B cell (primary cell): ENCODE data around the gene EIF2A. TPM values are rescaled to one million over a fixed set of nuclear protein-coding genes. Genes with fewer than 3 reads are reported as not detected.

ENCODE experiments used
- ATAC-seq: fragments of 200-7000 bp; cut with Tn5 transposase; one replicate; pipeline ENCODE4 v1.10.0; 2021; ENCODE audit warnings: low read depth, mild to moderate bottlenecking, moderate number of reproducible peaks, moderate library complexity
- CTCF ChIA-PET: fragments of 350-600 bp; sonication (Branson Sonifier 250); formaldehyde crosslinking; loops from one replicate; lab custom pipeline; 2021; ENCODE audit warnings: antibody characterized with exemption, inconsistent platforms; lab: Charles Lee
- POLR2A ChIA-PET: fragments of 350-600 bp; sonication (Branson Sonifier 250); formaldehyde crosslinking; loops from one replicate; lab custom pipeline; 2021; ENCODE audit warnings: antibody characterized with exemption; lab: Charles Lee
- DNase-seq: peaks from one replicate; pipeline ENCODE4 v3.0.0; 2013
- H2AFZ ChIP-seq: 2 replicates; pipeline ENCODE4 v1.6.1; 2012; ENCODE audit warnings: mild to moderate bottlenecking, low read depth, low read length; ENCODE audit not compliant: insufficient read depth, poor library complexity, severe bottlenecking
- H3K27ac ChIP-seq, 2 donors: 1 replicate in 1 of 2; 2 replicates in 1 of 2; pipeline ENCODE4 v1.5.1; 2012 to 2013; ENCODE audit warnings: low read length in 2 of 2, mild to moderate bottlenecking in 2 of 2, moderate library complexity in 1 of 2
- H3K27me3 ChIP-seq, 4 experiments: fragments of 200-600 bp in 1 of 4; sonication (generic) in 1 of 4; replicated peaks in 1 of 4; 1 replicate in 2 of 4; 2 replicates in 2 of 4; pipeline versions ENCODE4 v1.6.1 to v1.7.0; 2013 to 2016; ENCODE audit warnings: low read length in 3 of 4, mild to moderate bottlenecking in 2 of 4, mixed read lengths in 1 of 4, moderate library complexity in 1 of 4; ENCODE audit not compliant: insufficient read depth in 4 of 4, control insufficient read depth in 3 of 4; ENCODE audit errors: control extremely low read depth in 1 of 4
- H3K36me3 ChIP-seq, 2 experiments: replicated peaks in 1 of 2; 1 replicate in 1 of 2; 2 replicates in 1 of 2; pipeline versions ENCODE4 v1.6.1 to v1.7.1; 2013; ENCODE audit warnings: low read length in 1 of 2; ENCODE audit not compliant: insufficient read depth in 2 of 2, control insufficient read depth in 1 of 2; ENCODE audit errors: control extremely low read depth in 1 of 2, extremely low read depth in 1 of 2
- H3K4me1 ChIP-seq, 2 donors: fragments of 200-600 bp in 1 of 2; sonication (generic) in 1 of 2; 1 replicate in 1 of 2; 2 replicates in 1 of 2; pipeline versions ENCODE4 v1.5.1 to v1.6.1; 2013 to 2017; ENCODE audit warnings: low read length in 2 of 2; ENCODE audit not compliant: control insufficient read depth in 2 of 2, insufficient read depth in 2 of 2
- H3K4me2 ChIP-seq: replicated peaks from 2 replicates; pipeline ENCODE3; 2012; ENCODE audit warnings: mild to moderate bottlenecking, low read depth, low read length; ENCODE audit not compliant: poor library complexity, severe bottlenecking
- H3K4me3 ChIP-seq, 5 experiments: fragments of 200-600 bp in 1 of 5; sonication (generic) in 1 of 5; 1 replicate in 3 of 5; 2 replicates in 2 of 5; pipeline versions ENCODE4 v1.5.1 to v1.7.0; 2011 to 2016; ENCODE audit warnings: low read length in 4 of 5, mild to moderate bottlenecking in 4 of 5, low read depth in 2 of 5, control low read depth in 1 of 5, moderate library complexity in 1 of 5; ENCODE audit not compliant: insufficient read depth in 1 of 5; ENCODE audit errors: control extremely low read depth in 1 of 5, extremely low read depth in 1 of 5
- H3K79me2 ChIP-seq: fragments of 200-600 bp; sonication (generic); one replicate; pipeline ENCODE4 v1.6.0; 2016; ENCODE audit warnings: low read length; ENCODE audit not compliant: control insufficient read depth, insufficient read depth
- H3K9ac ChIP-seq: fragments of 200-600 bp; sonication (generic); 2 replicates; pipeline ENCODE4 v1.6.1; 2017; ENCODE audit warnings: mild to moderate bottlenecking, low read length, moderate library complexity
- H3K9me3 ChIP-seq, 3 donors: one replicate each; pipeline versions ENCODE4 v1.6.1 to v1.7.1; 2013; ENCODE audit warnings: low read length in 2 of 3; ENCODE audit not compliant: control insufficient read depth in 2 of 3, insufficient read depth in 1 of 3; ENCODE audit errors: control extremely low read depth in 1 of 3
- H4K20me1 ChIP-seq: 2 replicates; pipeline ENCODE4 v1.6.0; 2012; ENCODE audit warnings: mild to moderate bottlenecking, low read length; ENCODE audit not compliant: insufficient read depth, control insufficient read depth, poor library complexity, severe bottlenecking
- H3K27ac Mint-ChIP-seq: one replicate; pipeline ENCODE4 v1.8.0; 2021; ENCODE audit warnings: mixed read lengths
- H3K27me3 Mint-ChIP-seq: one replicate; pipeline ENCODE4 v1.8.0; 2021; ENCODE audit warnings: mixed read lengths
- H3K4me1 Mint-ChIP-seq: one replicate; pipeline ENCODE4 v1.8.0; 2021; ENCODE audit warnings: mixed read lengths
- H3K4me3 Mint-ChIP-seq: one replicate; pipeline ENCODE4 v1.8.0; 2021; ENCODE audit warnings: mixed read lengths
- H3K9me3 Mint-ChIP-seq: one replicate; pipeline ENCODE4 v1.8.0; 2022; ENCODE audit warnings: mixed read lengths; ENCODE audit not compliant: insufficient read depth
- EZH2 ChIP-seq: IDR thresholded peaks from 2 replicates; pipeline ENCODE4 v1.6.1; 2012; ENCODE audit warnings: borderline replicate concordance, low read depth, mild to moderate bottlenecking, moderate library complexity, low read length; ENCODE audit not compliant: insufficient read depth, poor library complexity, severe bottlenecking
- WGBS: methylation state at CpG from one replicate; pipeline ENCODE4 v1.1.5; 2013; ENCODE audit warnings: missing lambda C conversion rate; ENCODE audit not compliant: insufficient coverage; 5-methylcytosine and 5-hydroxymethylcytosine counted together
- intact Hi-C: fragments of 100-400 bp; cut with micrococcal nuclease; formaldehyde crosslinking; loops from one replicate; pipeline ENCODE4 v1.10.0; 2022
- polyA plus RNA-seq: library from polyadenylated mRNA; depleted of rRNA; stranded (reverse); fragments of >200 nt; gene quantifications from 2 replicates; pipeline ENCODE4 v1.2.3, GENCODE V29; 2012
- total RNA-seq, 2 donors: library from RNA; stranded (reverse); fragments of 120-200 nt in 1 of 2; gene quantifications; 1 replicate in 1 of 2; 2 replicates in 1 of 2; pipeline versions ENCODE4 v1.2.3 to v1.2.4, GENCODE V29; 2013 to 2022
- TF ChIP-seq, protein P1 (sequence below): fragments of 200-600 bp; IDR thresholded peaks from one replicate; pipeline ENCODE4 v1.8.0; 2022; ENCODE audit warnings: antibody characterized with exemption, mild to moderate bottlenecking

Gene EIF2A
- total and polyA plus RNA-seq, 2 donors (not counting 1 experiment from before 2014, with no cell fraction given) = 63.4 to 78.8 TPM

DNA sequence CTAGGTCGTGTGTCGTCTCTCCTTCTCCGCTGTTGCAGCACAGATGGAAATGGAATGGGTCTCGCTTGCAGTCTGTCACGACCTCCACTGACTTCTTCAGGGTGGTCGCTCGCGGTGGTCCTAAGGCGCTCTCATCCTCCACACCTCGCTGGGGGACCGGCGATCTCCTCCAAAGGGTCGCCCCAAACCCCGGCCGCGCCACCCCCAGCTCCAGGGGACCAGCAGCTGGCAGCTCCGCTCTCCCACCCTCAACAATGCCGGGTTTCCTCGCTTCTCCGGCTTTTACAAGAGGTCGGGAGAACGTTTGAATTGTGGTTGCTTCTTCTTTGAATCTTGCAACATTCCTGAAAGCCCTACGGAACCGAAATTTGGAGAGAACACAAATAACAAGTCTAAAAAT lies 26.2 kb upstream of the EIF2A start:
- intact Hi-C loops = no loop called here
- Histone ChIP-seq H4K20me1 (no peaks in the 10 kb centered on the region), H3K79me2 (no peaks in the 10 kb centered on the region), H3K36me3 (no peaks in the 10 kb centered on the region), H3K27me3 (no peaks in the 10 kb centered on the region), H3K4me2 (no peak overlapping the region), H3K27ac (no peak overlapping the region), H2AFZ (no peak overlapping the region), H3K4me1 (no peaks in the 10 kb centered on the region), H3K4me3 (no peak overlapping the region), H3K9ac (no peak overlapping the region), H3K9me3 (peaks cover 0 to 3% (median 2%) of the 10 kb centered on the region in 3 donors)
- H3K4me1 Mint-ChIP-seq = no peaks in the 10 kb centered on the region
- H3K27me3 Mint-ChIP-seq = peaks cover 16% of the 10 kb centered on the region
- peaks cover 10% of the 10 kb centered on the region for H3K9me3 Mint-ChIP-seq
- POLR2A ChIA-PET = no interaction called here
- ATAC-seq (no peak), DNase-seq (no peak)
- CTCF ChIA-PET = no interaction called here
- no peak overlapping the region for H3K27ac Mint-ChIP-seq
- TF ChIP-seq EZH2 = no peak
- TF ChIP-seq, protein P1, sequence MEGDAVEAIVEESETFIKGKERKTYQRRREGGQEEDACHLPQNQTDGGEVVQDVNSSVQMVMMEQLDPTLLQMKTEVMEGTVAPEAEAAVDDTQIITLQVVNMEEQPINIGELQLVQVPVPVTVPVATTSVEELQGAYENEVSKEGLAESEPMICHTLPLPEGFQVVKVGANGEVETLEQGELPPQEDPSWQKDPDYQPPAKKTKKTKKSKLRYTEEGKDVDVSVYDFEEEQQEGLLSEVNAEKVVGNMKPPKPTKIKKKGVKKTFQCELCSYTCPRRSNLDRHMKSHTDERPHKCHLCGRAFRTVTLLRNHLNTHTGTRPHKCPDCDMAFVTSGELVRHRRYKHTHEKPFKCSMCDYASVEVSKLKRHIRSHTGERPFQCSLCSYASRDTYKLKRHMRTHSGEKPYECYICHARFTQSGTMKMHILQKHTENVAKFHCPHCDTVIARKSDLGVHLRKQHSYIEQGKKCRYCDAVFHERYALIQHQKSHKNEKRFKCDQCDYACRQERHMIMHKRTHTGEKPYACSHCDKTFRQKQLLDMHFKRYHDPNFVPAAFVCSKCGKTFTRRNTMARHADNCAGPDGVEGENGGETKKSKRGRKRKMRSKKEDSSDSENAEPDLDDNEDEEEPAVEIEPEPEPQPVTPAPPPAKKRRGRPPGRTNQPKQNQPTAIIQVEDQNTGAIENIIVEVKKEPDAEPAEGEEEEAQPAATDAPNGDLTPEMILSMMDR = no peak
- 87% methylated on average over 22 of the region's 24 CpGs for WGBS
- no peak overlapping the region for H3K4me3 Mint-ChIP-seq

DNA sequence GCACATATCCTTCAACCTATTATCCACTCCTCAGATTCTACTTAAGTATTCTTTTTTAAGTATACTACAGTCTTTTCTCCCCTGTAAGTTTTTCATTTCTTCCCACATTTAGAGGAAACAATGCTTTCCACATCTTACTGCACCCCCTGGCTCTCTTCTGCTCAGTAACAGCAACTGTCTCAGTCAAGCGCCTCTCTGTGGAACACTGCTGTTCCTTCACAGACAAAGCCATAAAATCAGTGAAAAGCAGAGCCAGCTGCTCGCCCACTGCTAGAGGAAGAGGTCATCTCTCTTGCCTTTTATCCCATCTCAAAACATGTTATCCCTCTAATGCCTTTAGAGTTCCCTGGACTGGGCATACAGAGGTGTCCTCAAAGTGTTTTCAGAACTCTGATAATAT lies 25.1 kb upstream of the EIF2A start:
- H3K9me3 Mint-ChIP-seq = peaks cover 10% of the 10 kb centered on the region
- Histone ChIP-seq H3K36me3 (no peaks in the 10 kb centered on the region), H3K4me2 (no peak overlapping the region), H3K27ac (no peak overlapping the region), H3K4me3 (no peak overlapping the region), H3K79me2 (no peaks in the 10 kb centered on the region), H3K4me1 (no peaks in the 10 kb centered on the region), H2AFZ (no peak overlapping the region), H3K9me3 (peaks cover 0 to 3% (median 2%) of the 10 kb centered on the region in 3 donors), H3K9ac (no peak overlapping the region), H4K20me1 (no peaks in the 10 kb centered on the region), H3K27me3 (no peaks in the 10 kb centered on the region)
- CTCF ChIA-PET = interaction anchor here (1.2 kb wide), 1 partner anchor 182 kb away, joined by 3 read pairs; the partner anchor contains the start of gene ERICH6
- no peaks in the 10 kb centered on the region for H3K4me1 Mint-ChIP-seq
- H3K4me3 Mint-ChIP-seq = no peak overlapping the region
- no peak overlapping the region for H3K27ac Mint-ChIP-seq
- ATAC-seq (no peak), DNase-seq (no peak)
- TF ChIP-seq EZH2 = no peak
- TF ChIP-seq, protein P1 = no peak
- H3K27me3 Mint-ChIP-seq = peaks cover 10% of the 10 kb centered on the region
- POLR2A ChIA-PET = no interaction called here
- intact Hi-C loops = no loop called here
- WGBS = 83% methylated on average over 1 of the region's 2 CpGs
